SK-N-SH (cell line): ENCODE results near the gene PELI3.

Experiments
- EZH2phosphoT487 ChIP-seq: fragments of 200-600 bp; sonication (generic); IDR thresholded peaks from 2 replicates; pipeline ENCODE4 v1.6.1; 2017; ENCODE audit warnings: low read depth, mixed run types, mild to moderate bottlenecking, antibody characterized with exemption, moderate library complexity, borderline replicate concordance
- FOSL2 ChIP-seq: IDR thresholded peaks from 2 replicates; pipeline ENCODE4 v1.4.0; 2012; ENCODE audit warnings: low read depth, mild to moderate bottlenecking, moderate library complexity, borderline replicate concordance
- GABPA ChIP-seq: IDR thresholded peaks from 2 replicates; pipeline ENCODE4 v1.4.0; 2012; ENCODE audit warnings: low read depth, mild to moderate bottlenecking
- TCF12 ChIP-seq: IDR thresholded peaks from 2 replicates; pipeline ENCODE4 v1.4.0; 2012
- YY1 ChIP-seq: IDR thresholded peaks from 2 replicates; pipeline ENCODE4 v1.4.0; 2012; ENCODE audit warnings: low read depth, mild to moderate bottlenecking
- TF ChIP-seq, protein P1 (sequence below): fragments of 150-350 bp; IDR thresholded peaks from 2 replicates; pipeline ENCODE4 v1.6.1; 2017; ENCODE audit warnings: antibody characterized with exemption, low read length, low read depth, borderline replicate concordance
- TF ChIP-seq, protein P2 (sequence below): fragments of 200-600 bp; sonication (generic); IDR thresholded peaks from 2 replicates; pipeline ENCODE4 v1.6.1; 2017; ENCODE audit warnings: antibody characterized with exemption, mild to moderate bottlenecking, moderate library complexity

DNA sequence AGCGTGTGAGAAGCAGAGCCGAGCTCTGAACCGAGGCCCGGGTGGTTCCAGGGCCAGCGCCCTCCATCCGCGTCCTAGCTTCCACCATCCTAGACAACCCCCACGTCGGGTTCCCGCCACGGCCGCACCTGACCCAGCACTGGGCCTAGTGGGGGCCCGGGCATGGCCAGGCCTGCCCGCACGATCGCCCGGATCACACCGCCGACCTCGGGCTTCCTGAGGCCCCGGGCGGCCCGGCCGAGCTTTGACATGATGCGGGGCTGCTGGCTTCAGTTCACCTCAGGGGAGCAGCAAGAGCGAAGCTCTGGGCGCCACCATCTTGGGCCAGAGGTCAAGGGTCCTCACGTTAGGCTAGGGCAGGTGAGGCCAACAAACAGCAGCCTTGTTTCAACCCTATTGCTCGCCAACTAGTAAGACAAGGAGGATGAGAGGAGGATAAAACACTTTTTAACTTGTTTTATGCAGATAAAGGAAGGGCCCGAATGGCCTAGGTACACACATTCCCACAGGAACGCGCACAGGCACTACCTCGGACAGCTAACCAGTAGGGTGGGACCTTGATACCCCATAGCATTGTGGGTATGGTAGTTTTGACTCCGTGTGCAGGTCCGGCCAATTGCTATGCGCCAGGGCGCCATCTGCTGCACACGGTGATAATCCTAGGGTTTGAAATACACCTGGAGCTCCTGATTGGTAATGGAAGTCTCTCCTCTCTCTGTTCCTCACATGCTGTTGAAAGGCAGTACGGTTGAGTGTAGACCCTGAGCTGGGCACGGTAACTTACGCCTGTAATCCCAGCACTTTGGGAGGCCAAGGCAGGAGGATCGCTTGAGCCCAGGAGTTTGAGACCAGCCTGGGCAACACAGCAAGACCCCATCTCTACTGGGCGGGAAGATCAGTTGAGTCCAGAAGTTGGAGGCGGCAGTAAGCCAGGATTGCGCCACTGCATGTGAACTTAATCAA, 27.9 kb upstream of the PELI3 start, which contains the start of gene MRPL11:
- TF ChIP-seq, protein P1, sequence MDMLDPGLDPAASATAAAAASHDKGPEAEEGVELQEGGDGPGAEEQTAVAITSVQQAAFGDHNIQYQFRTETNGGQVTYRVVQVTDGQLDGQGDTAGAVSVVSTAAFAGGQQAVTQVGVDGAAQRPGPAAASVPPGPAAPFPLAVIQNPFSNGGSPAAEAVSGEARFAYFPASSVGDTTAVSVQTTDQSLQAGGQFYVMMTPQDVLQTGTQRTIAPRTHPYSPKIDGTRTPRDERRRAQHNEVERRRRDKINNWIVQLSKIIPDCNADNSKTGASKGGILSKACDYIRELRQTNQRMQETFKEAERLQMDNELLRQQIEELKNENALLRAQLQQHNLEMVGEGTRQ = no peak
- TF ChIP-seq GABPA (no peak), EZH2phosphoT487 (no peak), YY1 (peak; percentile 98), FOSL2 (no peak), TCF12 (no peak)
- TF ChIP-seq, protein P2, sequence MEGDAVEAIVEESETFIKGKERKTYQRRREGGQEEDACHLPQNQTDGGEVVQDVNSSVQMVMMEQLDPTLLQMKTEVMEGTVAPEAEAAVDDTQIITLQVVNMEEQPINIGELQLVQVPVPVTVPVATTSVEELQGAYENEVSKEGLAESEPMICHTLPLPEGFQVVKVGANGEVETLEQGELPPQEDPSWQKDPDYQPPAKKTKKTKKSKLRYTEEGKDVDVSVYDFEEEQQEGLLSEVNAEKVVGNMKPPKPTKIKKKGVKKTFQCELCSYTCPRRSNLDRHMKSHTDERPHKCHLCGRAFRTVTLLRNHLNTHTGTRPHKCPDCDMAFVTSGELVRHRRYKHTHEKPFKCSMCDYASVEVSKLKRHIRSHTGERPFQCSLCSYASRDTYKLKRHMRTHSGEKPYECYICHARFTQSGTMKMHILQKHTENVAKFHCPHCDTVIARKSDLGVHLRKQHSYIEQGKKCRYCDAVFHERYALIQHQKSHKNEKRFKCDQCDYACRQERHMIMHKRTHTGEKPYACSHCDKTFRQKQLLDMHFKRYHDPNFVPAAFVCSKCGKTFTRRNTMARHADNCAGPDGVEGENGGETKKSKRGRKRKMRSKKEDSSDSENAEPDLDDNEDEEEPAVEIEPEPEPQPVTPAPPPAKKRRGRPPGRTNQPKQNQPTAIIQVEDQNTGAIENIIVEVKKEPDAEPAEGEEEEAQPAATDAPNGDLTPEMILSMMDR = peak; percentile 74
